ENCODE measurements around the gene IL17C.

DNA sequence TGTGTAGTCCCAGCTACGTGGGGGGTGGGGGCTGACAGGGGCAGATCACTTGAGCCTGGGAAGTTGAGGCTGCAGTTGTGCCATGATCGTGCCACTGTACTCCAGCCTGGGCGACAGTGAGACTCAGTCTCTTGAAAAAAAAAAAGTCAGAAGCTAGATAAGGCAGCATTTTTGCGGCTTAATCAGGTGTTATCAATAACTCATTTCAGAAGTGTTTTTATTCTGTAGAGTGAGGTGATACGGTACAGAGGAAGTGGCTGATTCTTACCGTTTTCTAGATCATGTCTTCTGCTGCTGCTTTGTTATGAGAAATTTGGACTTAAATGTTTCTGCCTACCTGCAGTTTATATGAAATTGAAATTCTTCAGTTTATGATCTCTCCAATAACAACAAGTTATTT, 49.6 kb upstream of the IL17C start:
- TF ChIP-seq, protein P1, sequence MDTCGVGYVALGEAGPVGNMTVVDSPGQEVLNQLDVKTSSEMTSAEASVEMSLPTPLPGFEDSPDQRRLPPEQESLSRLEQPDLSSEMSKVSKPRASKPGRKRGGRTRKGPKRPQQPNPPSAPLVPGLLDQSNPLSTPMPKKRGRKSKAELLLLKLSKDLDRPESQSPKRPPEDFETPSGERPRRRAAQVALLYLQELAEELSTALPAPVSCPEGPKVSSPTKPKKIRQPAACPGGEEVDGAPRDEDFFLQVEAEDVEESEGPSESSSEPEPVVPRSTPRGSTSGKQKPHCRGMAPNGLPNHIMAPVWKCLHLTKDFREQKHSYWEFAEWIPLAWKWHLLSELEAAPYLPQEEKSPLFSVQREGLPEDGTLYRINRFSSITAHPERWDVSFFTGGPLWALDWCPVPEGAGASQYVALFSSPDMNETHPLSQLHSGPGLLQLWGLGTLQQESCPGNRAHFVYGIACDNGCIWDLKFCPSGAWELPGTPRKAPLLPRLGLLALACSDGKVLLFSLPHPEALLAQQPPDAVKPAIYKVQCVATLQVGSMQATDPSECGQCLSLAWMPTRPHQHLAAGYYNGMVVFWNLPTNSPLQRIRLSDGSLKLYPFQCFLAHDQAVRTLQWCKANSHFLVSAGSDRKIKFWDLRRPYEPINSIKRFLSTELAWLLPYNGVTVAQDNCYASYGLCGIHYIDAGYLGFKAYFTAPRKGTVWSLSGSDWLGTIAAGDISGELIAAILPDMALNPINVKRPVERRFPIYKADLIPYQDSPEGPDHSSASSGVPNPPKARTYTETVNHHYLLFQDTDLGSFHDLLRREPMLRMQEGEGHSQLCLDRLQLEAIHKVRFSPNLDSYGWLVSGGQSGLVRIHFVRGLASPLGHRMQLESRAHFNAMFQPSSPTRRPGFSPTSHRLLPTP (IDR thresholded peaks at IDR 0.05; ENCODE audit: borderline replicate concordance, extremely low read depth, insufficient read length), result no peak
- TF ChIP-seq SREBF1 (IDR thresholded peaks at IDR 0.05; ENCODE audit: borderline replicate concordance, low read depth, low read length) (no peak), ATF3 (IDR thresholded peaks at IDR 0.05) (no peak), ATF3 (CRISPR knock-in tag; conservative IDR thresholded peaks at IDR 0.05) (no peak), RAD21 (CRISPR knock-in tag; conservative IDR thresholded peaks at IDR 0.05 in 1 of 2, IDR thresholded peaks at IDR 0.05 in 1 of 2) (no peak), SMAD4 (CRISPR knock-in tag; conservative IDR thresholded peaks at IDR 0.05) (no peak), MAFG (tag; conservative IDR thresholded peaks at IDR 0.05) (no peak), HDAC1 (IDR thresholded peaks at IDR 0.05) (no peak), NFRKB (IDR thresholded peaks at IDR 0.05; ENCODE audit: low read depth) (no peak), TCF7 (IDR thresholded peaks at IDR 0.05; ENCODE audit: borderline replicate concordance) (no peak), JUND (IDR thresholded peaks at IDR 0.05; ENCODE audit: borderline replicate concordance, low read depth, low read length) (no peak), JUND (tag; IDR thresholded peaks at IDR 0.05; ENCODE audit: borderline replicate concordance, low read depth, low read length) (no peak)
- TF ChIP-seq, protein P2, sequence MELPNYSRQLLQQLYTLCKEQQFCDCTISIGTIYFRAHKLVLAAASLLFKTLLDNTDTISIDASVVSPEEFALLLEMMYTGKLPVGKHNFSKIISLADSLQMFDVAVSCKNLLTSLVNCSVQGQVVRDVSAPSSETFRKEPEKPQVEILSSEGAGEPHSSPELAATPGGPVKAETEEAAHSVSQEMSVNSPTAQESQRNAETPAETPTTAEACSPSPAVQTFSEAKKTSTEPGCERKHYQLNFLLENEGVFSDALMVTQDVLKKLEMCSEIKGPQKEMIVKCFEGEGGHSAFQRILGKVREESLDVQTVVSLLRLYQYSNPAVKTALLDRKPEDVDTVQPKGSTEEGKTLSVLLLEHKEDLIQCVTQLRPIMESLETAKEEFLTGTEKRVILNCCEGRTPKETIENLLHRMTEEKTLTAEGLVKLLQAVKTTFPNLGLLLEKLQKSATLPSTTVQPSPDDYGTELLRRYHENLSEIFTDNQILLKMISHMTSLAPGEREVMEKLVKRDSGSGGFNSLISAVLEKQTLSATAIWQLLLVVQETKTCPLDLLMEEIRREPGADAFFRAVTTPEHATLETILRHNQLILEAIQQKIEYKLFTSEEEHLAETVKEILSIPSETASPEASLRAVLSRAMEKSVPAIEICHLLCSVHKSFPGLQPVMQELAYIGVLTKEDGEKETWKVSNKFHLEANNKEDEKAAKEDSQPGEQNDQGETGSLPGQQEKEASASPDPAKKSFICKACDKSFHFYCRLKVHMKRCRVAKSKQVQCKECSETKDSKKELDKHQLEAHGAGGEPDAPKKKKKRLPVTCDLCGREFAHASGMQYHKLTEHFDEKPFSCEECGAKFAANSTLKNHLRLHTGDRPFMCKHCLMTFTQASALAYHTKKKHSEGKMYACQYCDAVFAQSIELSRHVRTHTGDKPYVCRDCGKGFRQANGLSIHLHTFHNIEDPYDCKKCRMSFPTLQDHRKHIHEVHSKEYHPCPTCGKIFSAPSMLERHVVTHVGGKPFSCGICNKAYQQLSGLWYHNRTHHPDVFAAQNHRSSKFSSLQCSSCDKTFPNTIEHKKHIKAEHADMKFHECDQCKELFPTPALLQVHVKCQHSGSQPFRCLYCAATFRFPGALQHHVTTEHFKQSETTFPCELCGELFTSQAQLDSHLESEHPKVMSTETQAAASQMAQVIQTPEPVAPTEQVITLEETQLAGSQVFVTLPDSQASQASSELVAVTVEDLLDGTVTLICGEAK (IDR thresholded peaks at IDR 0.05), result no peak
- TF ChIP-seq, protein P2 (CRISPR knock-in tag; IDR thresholded peaks at IDR 0.05), result no peak
- TF ChIP-seq, protein P3, sequence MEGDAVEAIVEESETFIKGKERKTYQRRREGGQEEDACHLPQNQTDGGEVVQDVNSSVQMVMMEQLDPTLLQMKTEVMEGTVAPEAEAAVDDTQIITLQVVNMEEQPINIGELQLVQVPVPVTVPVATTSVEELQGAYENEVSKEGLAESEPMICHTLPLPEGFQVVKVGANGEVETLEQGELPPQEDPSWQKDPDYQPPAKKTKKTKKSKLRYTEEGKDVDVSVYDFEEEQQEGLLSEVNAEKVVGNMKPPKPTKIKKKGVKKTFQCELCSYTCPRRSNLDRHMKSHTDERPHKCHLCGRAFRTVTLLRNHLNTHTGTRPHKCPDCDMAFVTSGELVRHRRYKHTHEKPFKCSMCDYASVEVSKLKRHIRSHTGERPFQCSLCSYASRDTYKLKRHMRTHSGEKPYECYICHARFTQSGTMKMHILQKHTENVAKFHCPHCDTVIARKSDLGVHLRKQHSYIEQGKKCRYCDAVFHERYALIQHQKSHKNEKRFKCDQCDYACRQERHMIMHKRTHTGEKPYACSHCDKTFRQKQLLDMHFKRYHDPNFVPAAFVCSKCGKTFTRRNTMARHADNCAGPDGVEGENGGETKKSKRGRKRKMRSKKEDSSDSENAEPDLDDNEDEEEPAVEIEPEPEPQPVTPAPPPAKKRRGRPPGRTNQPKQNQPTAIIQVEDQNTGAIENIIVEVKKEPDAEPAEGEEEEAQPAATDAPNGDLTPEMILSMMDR (IDR thresholded peaks at IDR 0.05 in 2 of 3, conservative IDR thresholded peaks at IDR 0.05 in 1 of 3; ENCODE audit: insufficient read depth in 2 of 3, low read depth in 1 of 3, low read length in 3 of 3), result no peak

Data from K562 (cell line).